ENCODE data around the gene FGF13. TPM values are rescaled to one million over a fixed set of nuclear protein-coding genes. Genes with fewer than 3 reads are reported as not detected.

FGF13 gene
- 5.2 and 5.4 TPM in 2 replicates for total RNA-seq

GRCh38 chrX:138711399-138712347, at the start of gene FGF13:
Gene FGF13 (minus strand): TSS chrX:138711717. CDS start chrX:138711003, 714 bp downstream.

All from mammary microvascular endothelial cell (primary cell).